ENCODE results near the gene NTM. TPM values are rescaled to one million over a fixed set of nuclear protein-coding genes. Genes with fewer than 3 reads are reported as not detected.

Gene NTM
- total RNA-seq, 1 donor from 2014 or later, result not detected

DNA sequence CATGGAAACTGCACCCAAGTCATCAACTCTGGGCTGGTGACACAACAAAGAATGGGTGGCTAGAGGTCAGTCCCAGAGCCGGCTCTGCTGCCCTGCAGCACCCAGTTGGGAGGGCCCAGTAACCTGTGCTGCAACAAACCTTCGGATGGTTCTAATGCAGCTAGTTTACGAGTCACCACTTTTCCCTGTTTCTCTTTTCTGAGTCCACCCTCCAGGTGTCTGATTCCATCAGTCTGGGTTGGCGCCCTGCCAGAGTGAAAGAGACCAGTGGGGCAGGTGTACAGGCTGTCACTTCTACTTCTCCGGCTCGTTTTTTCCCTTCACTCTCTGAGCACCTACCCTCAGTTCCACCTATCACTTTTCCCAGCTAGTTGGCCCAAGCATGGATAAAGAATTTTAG is 572.9 kb downstream of the NTM start:
- Mint-ChIP-seq H3K27me3 (ENCODE audit: insufficient read depth) (no peaks in the 10 kb centered on the region), H3K36me3 (ENCODE audit: low read depth) (no peaks in the 10 kb centered on the region), H3K9me3 (no peaks in the 10 kb centered on the region), H3K4me1 (ENCODE audit: low read depth) (no peaks in the 10 kb centered on the region), H3K4me3 (no peak overlapping the region), H3K27ac (no peak overlapping the region)
- no peak for DNase-seq (ENCODE audit: low spot score)
- intact Hi-C loops (cut with micrococcal nuclease), result no loop called here

DNA sequence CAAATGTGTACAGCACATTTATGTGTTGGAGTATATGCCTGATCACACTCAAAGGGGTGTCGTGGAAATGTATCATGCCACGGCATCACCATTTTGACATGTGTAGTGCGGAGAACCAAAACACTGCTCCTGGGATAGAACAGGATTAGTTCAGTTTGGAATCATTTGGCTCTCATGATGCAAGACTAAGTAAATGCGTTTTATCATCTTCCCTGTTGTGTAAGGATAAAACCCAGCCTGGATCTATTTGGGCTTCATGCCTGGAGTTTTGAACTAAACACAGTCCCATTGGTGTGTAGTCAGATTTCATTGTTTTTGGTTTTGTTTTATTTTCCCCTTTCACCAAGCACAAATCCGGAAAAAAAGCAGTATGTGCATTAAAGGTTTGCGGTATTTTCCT is 574.3 kb downstream of the NTM start:
- intact Hi-C loops (cut with micrococcal nuclease), result no loop called here
- Mint-ChIP-seq H3K4me1 (ENCODE audit: low read depth) (no peaks in the 10 kb centered on the region), H3K36me3 (ENCODE audit: low read depth) (no peaks in the 10 kb centered on the region), H3K27me3 (ENCODE audit: insufficient read depth) (no peaks in the 10 kb centered on the region), H3K4me3 (no peak overlapping the region), H3K27ac (no peak overlapping the region), H3K9me3 (no peaks in the 10 kb centered on the region)
- DNase-seq (ENCODE audit: low spot score), result no peak

DNA sequence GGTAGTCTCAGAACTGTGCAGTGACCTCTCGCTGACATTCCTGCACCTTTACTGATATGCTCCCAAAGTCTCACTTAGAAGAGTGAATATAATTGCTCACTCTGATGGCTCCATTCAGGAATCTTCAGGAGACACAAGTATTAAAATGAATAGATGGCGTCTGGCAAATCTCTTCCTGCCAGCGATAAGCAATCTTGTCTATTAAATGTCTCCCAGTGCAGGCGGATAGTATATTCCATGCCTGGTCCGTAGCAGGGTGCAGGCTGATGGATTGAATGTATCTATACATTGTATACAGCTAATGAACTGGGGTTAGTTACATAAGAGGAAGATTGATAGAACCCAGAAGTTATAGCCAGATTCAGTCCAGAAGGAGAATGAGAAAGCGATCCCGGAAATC is 575.3 kb downstream of the NTM start:
- Mint-ChIP-seq H3K4me1 (ENCODE audit: low read depth) (no peaks in the 10 kb centered on the region), H3K9me3 (no peaks in the 10 kb centered on the region), H3K4me3 (no peak overlapping the region), H3K27ac (no peak overlapping the region), H3K27me3 (ENCODE audit: insufficient read depth) (no peaks in the 10 kb centered on the region), H3K36me3 (ENCODE audit: low read depth) (no peaks in the 10 kb centered on the region)
- DNase-seq (ENCODE audit: low spot score), result no peak
- intact Hi-C loops (cut with micrococcal nuclease), result no loop called here

DNA sequence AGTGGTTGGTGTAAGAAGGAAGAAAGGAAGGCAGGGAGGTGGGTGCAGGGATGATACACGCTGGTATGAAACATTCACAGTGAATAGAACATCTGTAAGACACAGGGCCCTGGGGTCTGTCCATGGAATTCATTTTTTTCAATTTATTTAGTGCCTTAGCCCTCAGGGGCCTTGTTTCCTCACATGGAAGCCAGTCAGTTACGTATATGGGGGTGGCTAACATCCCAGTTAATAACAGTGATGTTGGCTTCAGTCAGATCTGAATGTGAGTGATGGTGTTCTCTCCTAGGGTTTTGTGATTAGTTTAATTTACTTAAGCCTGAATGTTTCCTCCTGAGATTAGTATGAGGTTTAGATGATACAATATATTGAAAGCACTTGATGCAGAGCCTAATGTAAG is 577.1 kb downstream of the NTM start:
- intact Hi-C loops (cut with micrococcal nuclease), result no loop called here
- no peaks in the 10 kb centered on the region for H3K9me3 Mint-ChIP-seq
- DNase-seq (ENCODE audit: low spot score), result no peak
- H3K27ac Mint-ChIP-seq, result no peak overlapping the region
- H3K4me1 Mint-ChIP-seq (ENCODE audit: low read depth), result no peaks in the 10 kb centered on the region
- H3K27me3 Mint-ChIP-seq (ENCODE audit: insufficient read depth), result no peaks in the 10 kb centered on the region
- H3K4me3 Mint-ChIP-seq, result no peak overlapping the region
- H3K36me3 Mint-ChIP-seq (ENCODE audit: low read depth), result no peaks in the 10 kb centered on the region

DNA sequence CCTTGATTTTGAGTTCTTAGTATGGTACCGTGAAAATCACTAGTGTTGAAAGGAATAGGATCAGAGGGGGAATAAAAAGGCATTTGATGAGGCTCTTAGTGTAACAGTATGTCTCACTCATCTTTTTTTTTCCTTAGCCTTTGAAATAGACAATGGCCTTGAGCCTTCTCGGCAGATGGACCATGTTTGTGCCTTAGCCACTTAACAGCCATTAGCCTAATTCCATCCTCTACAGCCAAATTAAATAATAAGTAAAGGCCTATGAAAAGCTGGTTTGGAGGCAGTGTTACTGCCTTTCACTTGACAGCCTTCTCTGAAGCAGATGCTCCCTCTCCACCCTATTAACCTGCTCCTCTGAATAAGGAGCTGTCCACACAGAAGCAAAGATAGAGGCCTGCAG is 580.7 kb downstream of the NTM start:
- H3K27me3 Mint-ChIP-seq (ENCODE audit: insufficient read depth), result no peaks in the 10 kb centered on the region
- DNase-seq (ENCODE audit: low spot score), result no peak
- no peak overlapping the region for H3K27ac Mint-ChIP-seq
- H3K36me3 Mint-ChIP-seq (ENCODE audit: low read depth), result no peaks in the 10 kb centered on the region
- intact Hi-C loops (cut with micrococcal nuclease), result no loop called here
- no peak overlapping the region for H3K4me3 Mint-ChIP-seq
- H3K9me3 Mint-ChIP-seq, result no peaks in the 10 kb centered on the region
- H3K4me1 Mint-ChIP-seq (ENCODE audit: low read depth), result no peaks in the 10 kb centered on the region

DNA sequence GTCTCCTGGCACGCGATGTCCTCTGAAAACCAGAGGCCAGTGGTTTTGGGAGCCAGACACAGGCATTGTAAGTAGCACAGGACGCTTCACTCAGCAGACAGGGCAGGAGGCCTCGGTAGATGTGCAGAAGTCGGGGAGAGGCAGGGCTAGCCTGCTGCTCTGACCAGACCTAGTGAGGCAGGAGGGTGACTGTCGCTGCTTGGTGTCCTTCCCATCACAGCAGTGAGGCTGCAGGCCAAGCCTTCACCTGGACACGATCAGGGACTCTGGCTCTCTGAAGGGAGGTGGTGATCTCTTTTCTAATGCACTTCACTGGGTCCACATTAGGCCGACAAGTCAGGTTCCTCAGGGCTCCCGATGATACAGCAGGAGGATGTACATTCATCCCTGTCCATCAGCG is 583.7 kb downstream of the NTM start:
- Mint-ChIP-seq H3K27ac (no peak overlapping the region), H3K9me3 (peaks cover 4% of the 10 kb centered on the region), H3K27me3 (ENCODE audit: insufficient read depth) (no peaks in the 10 kb centered on the region), H3K36me3 (ENCODE audit: low read depth) (no peaks in the 10 kb centered on the region), H3K4me1 (ENCODE audit: low read depth) (no peaks in the 10 kb centered on the region), H3K4me3 (no peak overlapping the region)
- DNase-seq (ENCODE audit: low spot score), result no peak
- intact Hi-C loops (cut with micrococcal nuclease), result no loop called here

DNA sequence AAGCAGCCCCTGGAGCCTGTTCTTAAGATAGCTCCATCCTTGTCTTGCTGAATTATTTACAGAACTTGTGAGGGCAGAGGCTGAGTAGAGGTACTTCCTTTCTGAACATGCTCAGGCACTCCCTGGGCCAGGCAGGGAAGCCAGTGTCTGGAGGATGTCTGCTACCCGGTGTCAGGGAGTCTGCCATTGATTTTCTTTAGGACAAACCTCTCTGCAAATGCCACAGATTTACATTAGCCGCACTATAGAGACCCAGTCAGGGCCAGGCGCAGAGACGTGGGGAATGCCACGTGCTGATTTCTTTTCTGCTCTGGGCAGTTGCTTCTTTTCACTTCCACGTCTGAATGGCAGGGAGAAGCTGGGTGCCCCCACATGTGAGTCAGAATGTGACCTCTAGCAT is 585.5 kb downstream of the NTM start:
- Mint-ChIP-seq H3K9me3 (peaks cover 4% of the 10 kb centered on the region), H3K27ac (no peak overlapping the region), H3K27me3 (ENCODE audit: insufficient read depth) (no peaks in the 10 kb centered on the region), H3K4me1 (ENCODE audit: low read depth) (no peaks in the 10 kb centered on the region), H3K4me3 (no peak overlapping the region), H3K36me3 (ENCODE audit: low read depth) (no peaks in the 10 kb centered on the region)
- intact Hi-C loops (cut with micrococcal nuclease), result no loop called here
- no peak for DNase-seq (ENCODE audit: low spot score)

DNA sequence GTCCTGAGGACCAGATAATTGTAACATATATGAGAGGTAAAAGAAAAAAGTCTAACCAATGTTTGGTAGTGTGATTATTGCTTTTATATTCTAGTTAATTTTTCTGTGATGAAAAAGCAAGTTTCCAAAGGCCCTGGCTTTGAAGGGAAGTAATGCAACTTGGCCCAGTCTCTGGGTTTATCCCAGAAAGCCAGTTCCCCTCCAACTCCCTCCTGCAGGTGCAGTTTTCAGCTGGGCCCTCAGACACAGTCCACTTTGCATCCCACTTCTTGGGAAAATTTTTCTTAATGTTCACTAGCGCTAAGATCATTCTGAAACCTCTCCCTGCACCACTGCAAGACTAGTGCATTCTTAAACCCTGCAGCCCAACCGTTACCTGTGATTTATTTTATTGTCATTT is 586.8 kb downstream of the NTM start:
- DNase-seq (ENCODE audit: low spot score), result no peak
- H3K36me3 Mint-ChIP-seq (ENCODE audit: low read depth), result no peaks in the 10 kb centered on the region
- no peaks in the 10 kb centered on the region for H3K4me1 Mint-ChIP-seq (ENCODE audit: low read depth)
- intact Hi-C loops (cut with micrococcal nuclease), result no loop called here
- H3K27ac Mint-ChIP-seq, result no peak overlapping the region
- no peaks in the 10 kb centered on the region for H3K27me3 Mint-ChIP-seq (ENCODE audit: insufficient read depth)
- no peak overlapping the region for H3K4me3 Mint-ChIP-seq
- H3K9me3 Mint-ChIP-seq, result peaks cover 4% of the 10 kb centered on the region

DNA sequence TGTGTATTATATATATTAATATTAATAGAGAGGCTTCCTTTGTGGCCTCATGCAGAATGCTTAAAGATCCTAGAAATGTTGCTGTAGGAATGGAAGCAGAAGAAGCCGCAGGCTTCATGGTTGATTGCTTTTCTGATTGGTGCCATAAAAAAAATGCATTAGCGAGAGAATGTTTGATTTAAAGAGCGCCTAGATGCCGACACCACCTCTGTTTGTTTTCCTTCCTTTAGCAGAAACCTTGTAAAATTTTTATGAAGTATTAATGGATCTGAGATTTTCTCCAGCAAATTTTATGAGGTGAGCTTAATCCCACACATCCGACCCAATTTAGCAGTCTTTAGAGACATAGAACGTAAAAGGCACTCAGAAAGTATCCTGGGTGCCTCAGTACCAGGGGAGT is 587.5 kb downstream of the NTM start:
- peaks cover 4% of the 10 kb centered on the region for H3K9me3 Mint-ChIP-seq
- H3K4me1 Mint-ChIP-seq (ENCODE audit: low read depth), result no peaks in the 10 kb centered on the region
- H3K36me3 Mint-ChIP-seq (ENCODE audit: low read depth), result no peaks in the 10 kb centered on the region
- H3K4me3 Mint-ChIP-seq, result no peak overlapping the region
- H3K27ac Mint-ChIP-seq, result no peak overlapping the region
- intact Hi-C loops (cut with micrococcal nuclease), result no loop called here
- DNase-seq (ENCODE audit: low spot score), result no peak
- no peaks in the 10 kb centered on the region for H3K27me3 Mint-ChIP-seq (ENCODE audit: insufficient read depth)

DNA sequence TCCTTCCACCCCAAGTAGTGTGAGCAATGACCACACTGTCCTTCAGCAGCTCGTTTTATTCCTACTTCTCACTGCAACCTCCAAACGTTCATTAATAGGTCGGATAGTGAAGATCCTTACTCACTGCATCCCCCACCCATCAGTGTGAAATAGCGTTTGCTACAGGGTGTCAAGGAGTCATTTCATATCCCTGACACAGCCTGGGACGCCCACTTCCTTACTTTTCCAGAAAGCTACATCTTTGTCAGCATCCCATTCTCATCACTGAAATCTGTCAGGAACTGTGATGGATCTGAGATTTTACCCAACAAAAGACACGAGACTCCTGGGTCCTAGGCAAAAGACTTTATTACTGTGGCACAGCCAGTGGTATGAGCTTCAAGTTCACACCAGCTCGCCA is 592.4 kb downstream of the NTM start:
- no peak overlapping the region for H3K4me3 Mint-ChIP-seq

DNA sequence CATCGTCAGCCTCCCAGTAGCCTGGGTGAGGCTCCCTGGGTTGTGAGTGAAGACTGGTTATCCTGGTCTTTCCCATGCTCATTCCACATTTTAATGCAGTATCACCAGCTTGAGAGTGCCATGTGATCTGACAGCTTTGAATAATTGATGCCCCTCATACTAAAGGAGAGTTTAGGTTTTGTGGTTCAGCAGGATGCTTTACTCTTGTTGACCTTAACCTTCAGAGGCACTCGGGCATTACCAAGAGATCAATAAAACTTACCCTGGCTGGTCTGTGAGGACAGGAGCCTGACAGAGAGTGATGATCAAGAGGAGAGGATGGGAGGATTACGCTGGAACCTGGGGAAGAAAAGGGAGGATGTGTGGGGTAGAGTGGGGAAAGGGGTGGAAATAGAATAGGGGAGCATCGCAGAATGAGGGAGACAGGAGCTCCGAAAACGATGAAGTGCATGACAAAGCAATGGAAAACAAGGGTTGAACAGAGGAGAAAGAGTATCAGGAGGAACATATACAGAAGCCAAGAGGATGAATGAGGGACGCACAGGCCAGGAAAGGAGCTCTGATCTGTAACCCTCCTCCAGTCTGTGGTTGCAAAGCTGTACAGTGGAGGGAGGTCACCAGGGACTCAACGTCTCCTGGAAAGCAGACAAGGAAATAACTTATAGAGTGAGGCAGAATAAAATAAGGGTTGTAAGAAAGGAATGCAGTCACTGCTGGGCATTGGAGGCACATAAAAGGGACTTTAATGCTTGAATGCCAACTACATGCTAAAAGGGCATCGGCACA is 594.5 kb downstream of the NTM start:
- no peaks in the 10 kb centered on the region for H3K36me3 Mint-ChIP-seq (ENCODE audit: low read depth)
- H3K4me1 Mint-ChIP-seq (ENCODE audit: low read depth), result no peaks in the 10 kb centered on the region
- H3K4me3 Mint-ChIP-seq, result no peak overlapping the region
- intact Hi-C loops (cut with micrococcal nuclease), result no loop called here
- no peak overlapping the region for H3K27ac Mint-ChIP-seq
- DNase-seq (ENCODE audit: low spot score), result no peak
- no peaks in the 10 kb centered on the region for H3K27me3 Mint-ChIP-seq (ENCODE audit: insufficient read depth)
- no peaks in the 10 kb centered on the region for H3K9me3 Mint-ChIP-seq

More for the DNA sequence above, 592.4 kb downstream of the NTM start:
- Mint-ChIP-seq H3K9me3 (peaks cover 4% of the 10 kb centered on the region), H3K27ac (no peak overlapping the region), H3K4me1 (ENCODE audit: low read depth) (no peaks in the 10 kb centered on the region), H3K36me3 (ENCODE audit: low read depth) (no peaks in the 10 kb centered on the region), H3K27me3 (ENCODE audit: insufficient read depth) (no peaks in the 10 kb centered on the region)
- DNase-seq (ENCODE audit: low spot score), result no peak
- intact Hi-C loops (cut with micrococcal nuclease), result no loop called here

DNA sequence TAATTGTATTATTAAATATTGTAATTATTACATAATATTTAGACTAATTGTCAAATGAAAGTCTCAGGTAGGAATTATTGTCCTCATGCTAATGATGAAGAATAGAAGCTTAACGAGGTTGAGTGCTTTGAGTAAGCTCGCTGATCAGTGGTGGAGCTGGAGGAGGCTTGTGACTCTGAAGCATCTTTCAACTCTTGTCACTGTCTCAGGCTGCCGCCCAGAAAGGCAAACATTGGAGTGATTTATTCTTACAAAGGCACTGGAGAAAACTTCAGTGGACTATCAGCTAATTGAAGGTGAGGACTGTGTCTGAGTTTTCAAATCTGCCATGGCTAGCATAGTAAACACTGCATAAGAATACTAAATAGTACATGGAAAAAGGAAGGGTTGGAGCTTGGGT is 595.1 kb downstream of the NTM start:
- no peak for DNase-seq (ENCODE audit: low spot score)
- H3K4me3 Mint-ChIP-seq, result no peak overlapping the region
- no peak overlapping the region for H3K27ac Mint-ChIP-seq
- H3K4me1 Mint-ChIP-seq (ENCODE audit: low read depth), result no peaks in the 10 kb centered on the region
- H3K36me3 Mint-ChIP-seq (ENCODE audit: low read depth), result no peaks in the 10 kb centered on the region
- H3K9me3 Mint-ChIP-seq, result no peaks in the 10 kb centered on the region
- no peaks in the 10 kb centered on the region for H3K27me3 Mint-ChIP-seq (ENCODE audit: insufficient read depth)
- intact Hi-C loops (cut with micrococcal nuclease), result no loop called here

DNA sequence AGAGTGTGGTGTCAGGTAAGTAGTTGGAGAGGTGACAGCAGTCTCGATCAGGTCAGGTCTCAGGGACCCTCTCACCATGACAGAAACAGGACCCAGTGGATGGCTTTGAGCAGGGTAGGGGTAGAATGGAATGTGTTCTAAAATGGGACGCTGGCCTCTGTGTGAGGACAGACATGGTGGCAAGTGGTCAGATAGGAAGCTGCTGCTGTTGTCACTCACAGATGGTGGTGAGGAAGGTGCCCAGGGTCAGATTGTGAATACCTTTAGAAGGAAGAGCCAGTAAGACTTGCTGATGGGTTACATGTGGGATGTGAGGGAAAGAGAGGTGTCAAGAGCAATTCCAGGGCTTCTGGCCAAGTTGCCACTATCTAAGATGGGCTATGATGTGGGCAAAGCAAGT is 596.3 kb downstream of the NTM start:
- H3K27ac Mint-ChIP-seq, result no peak overlapping the region
- no peaks in the 10 kb centered on the region for H3K27me3 Mint-ChIP-seq (ENCODE audit: insufficient read depth)
- no peaks in the 10 kb centered on the region for H3K4me1 Mint-ChIP-seq (ENCODE audit: low read depth)

DNA sequence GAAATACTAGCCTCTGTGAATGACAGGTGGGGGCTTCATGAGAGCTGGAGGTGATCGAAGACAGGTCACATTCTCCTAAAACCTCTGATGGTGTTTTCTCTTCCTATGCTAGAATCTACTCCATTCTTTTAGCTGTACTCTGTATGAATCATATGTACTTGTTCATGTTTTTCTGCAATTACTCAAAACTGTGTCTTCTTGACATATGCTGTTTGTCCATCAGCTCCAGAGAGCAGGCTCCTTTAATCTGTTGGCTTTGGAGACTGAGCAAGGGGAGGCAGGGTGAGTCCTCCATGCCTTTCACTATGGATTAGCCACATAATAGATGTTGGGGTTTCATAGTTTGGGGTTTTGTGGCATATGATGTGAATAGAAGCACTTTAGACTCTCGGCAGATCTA is 598.8 kb downstream of the NTM start:
- DNase-seq (ENCODE audit: low spot score), result no peak
- Mint-ChIP-seq H3K27me3 (ENCODE audit: insufficient read depth) (no peaks in the 10 kb centered on the region), H3K4me3 (no peak overlapping the region), H3K9me3 (no peaks in the 10 kb centered on the region), H3K27ac (no peak overlapping the region), H3K4me1 (ENCODE audit: low read depth) (no peaks in the 10 kb centered on the region), H3K36me3 (ENCODE audit: low read depth) (no peaks in the 10 kb centered on the region)
- intact Hi-C loops (cut with micrococcal nuclease), result no loop called here

More for the DNA sequence above, 596.3 kb downstream of the NTM start:
- intact Hi-C loops (cut with micrococcal nuclease), result no loop called here
- H3K4me3 Mint-ChIP-seq, result no peak overlapping the region
- no peaks in the 10 kb centered on the region for H3K36me3 Mint-ChIP-seq (ENCODE audit: low read depth)
- DNase-seq (ENCODE audit: low spot score), result no peak
- no peaks in the 10 kb centered on the region for H3K9me3 Mint-ChIP-seq
